ENCODE results near the gene CSF3. TPM values are rescaled to one million over a fixed set of nuclear protein-coding genes. Genes with fewer than 3 reads are reported as not detected.

The CSF3 gene
- total RNA-seq, 1 donor from 2014 or later = not detected

GRCh38 chr17:40021451-40021971 is 6.3 kb downstream of the CSF3 start:
- H3K4me2 ChIP-seq = no peak overlapping the region
- peaks cover 23% of the 10 kb centered on the region for H3K4me1 Mint-ChIP-seq
- H3K9me3 ChIP-seq (ENCODE audit: low read depth) = no peaks in the 10 kb centered on the region
- H3K9me3 Mint-ChIP-seq = no peaks in the 10 kb centered on the region
- H3K27me3 ChIP-seq = no peaks in the 10 kb centered on the region
- no peak overlapping the region for H3K27ac Mint-ChIP-seq
- H3K36me3 Mint-ChIP-seq = peaks cover 22% of the 10 kb centered on the region
- no peaks in the 10 kb centered on the region for H3K79me2 ChIP-seq (ENCODE audit: low read depth)
- H3K4me3 Mint-ChIP-seq = no peak overlapping the region
- no peak overlapping the region for H3K9ac ChIP-seq
- peaks cover 4% of the 10 kb centered on the region for H4K20me1 ChIP-seq (ENCODE audit: low read depth)
- H3K27me3 Mint-ChIP-seq (ENCODE audit: insufficient read depth, low read depth) = no peaks in the 10 kb centered on the region
- no peak overlapping the region for H3K4me3 ChIP-seq
- H3F3A ChIP-seq (ENCODE audit: low read depth) = peaks cover 21% of the 10 kb centered on the region
- no peaks in the 10 kb centered on the region for H3K36me3 ChIP-seq
- TF ChIP-seq EZH2phosphoT487 (IDR thresholded peaks at IDR 0.05) (no peak), CTCF (IDR thresholded peaks at IDR 0.05) (no peak), EZH2 (IDR thresholded peaks at IDR 0.05) (no peak)
- no peak overlapping the region for H3K27ac ChIP-seq
- H3K4me1 ChIP-seq = peaks cover 17% of the 10 kb centered on the region
- no peak for DNase-seq (ENCODE audit: low spot score)
- H2AFZ ChIP-seq (replicated peaks) = no peak overlapping the region

GRCh38 chr17:40022497-40022896 is 7.3 kb downstream of the CSF3 start:
- DNase-seq (ENCODE audit: low spot score) = no peak
- Mint-ChIP-seq H3K27ac (no peak overlapping the region), H3K4me3 (no peak overlapping the region), H3K4me1 (peaks cover 21% of the 10 kb centered on the region), H3K36me3 (peaks cover 23% of the 10 kb centered on the region), H3K9me3 (no peaks in the 10 kb centered on the region), H3K27me3 (ENCODE audit: insufficient read depth, low read depth) (no peaks in the 10 kb centered on the region)
- Histone ChIP-seq H3F3A (ENCODE audit: low read depth) (peaks cover 25% of the 10 kb centered on the region), H3K4me2 (no peak overlapping the region), H3K79me2 (ENCODE audit: low read depth) (no peaks in the 10 kb centered on the region), H4K20me1 (ENCODE audit: low read depth) (peaks cover 4% of the 10 kb centered on the region), H3K4me3 (no peak overlapping the region), H3K9me3 (ENCODE audit: low read depth) (no peaks in the 10 kb centered on the region), H3K9ac (no peak overlapping the region), H2AFZ (replicated peaks) (no peak overlapping the region), H3K27me3 (no peaks in the 10 kb centered on the region), H3K36me3 (no peaks in the 10 kb centered on the region), H3K4me1 (peaks cover 17% of the 10 kb centered on the region), H3K27ac (no peak overlapping the region)
- no peak for TF ChIP-seq EZH2phosphoT487 (IDR thresholded peaks at IDR 0.05)
- TF ChIP-seq CTCF (IDR thresholded peaks at IDR 0.05) = no peak
- TF ChIP-seq EZH2 (IDR thresholded peaks at IDR 0.05) = no peak

- no peak overlapping the region for H3K4me3 Mint-ChIP-seq
- Histone ChIP-seq H3K27me3 (no peaks in the 10 kb centered on the region), H3K9me3 (ENCODE audit: low read depth) (no peaks in the 10 kb centered on the region), H3K4me1 (peaks cover 15% of the 10 kb centered on the region), H2AFZ (replicated peaks) (no peak overlapping the region), H3K79me2 (ENCODE audit: low read depth) (no peaks in the 10 kb centered on the region), H3K9ac (no peak overlapping the region), H3K36me3 (no peaks in the 10 kb centered on the region), H3F3A (ENCODE audit: low read depth) (peaks cover 26% of the 10 kb centered on the region), H3K27ac (no peak overlapping the region), H3K4me2 (no peak overlapping the region), H4K20me1 (ENCODE audit: low read depth) (peaks cover 4% of the 10 kb centered on the region), H3K4me3 (no peak overlapping the region)
- no peak for TF ChIP-seq EZH2 (IDR thresholded peaks at IDR 0.05)
- no peak for TF ChIP-seq EZH2phosphoT487 (IDR thresholded peaks at IDR 0.05)
- TF ChIP-seq CTCF (IDR thresholded peaks at IDR 0.05) = no peak
- peaks cover 23% of the 10 kb centered on the region for H3K36me3 Mint-ChIP-seq
- H3K27ac Mint-ChIP-seq = no peak overlapping the region
- no peaks in the 10 kb centered on the region for H3K27me3 Mint-ChIP-seq (ENCODE audit: insufficient read depth, low read depth)
- peaks cover 17% of the 10 kb centered on the region for H3K4me1 Mint-ChIP-seq
- H3K9me3 Mint-ChIP-seq = no peaks in the 10 kb centered on the region
- DNase-seq (ENCODE audit: low spot score) = no peak
Observed at GRCh38 chr17:40022961-40023541, 7.8 kb downstream of the CSF3 start.

Data from neural progenitor cell (in vitro differentiated cells).